Measurements from ENCODE around the gene FLNB.

DNA sequence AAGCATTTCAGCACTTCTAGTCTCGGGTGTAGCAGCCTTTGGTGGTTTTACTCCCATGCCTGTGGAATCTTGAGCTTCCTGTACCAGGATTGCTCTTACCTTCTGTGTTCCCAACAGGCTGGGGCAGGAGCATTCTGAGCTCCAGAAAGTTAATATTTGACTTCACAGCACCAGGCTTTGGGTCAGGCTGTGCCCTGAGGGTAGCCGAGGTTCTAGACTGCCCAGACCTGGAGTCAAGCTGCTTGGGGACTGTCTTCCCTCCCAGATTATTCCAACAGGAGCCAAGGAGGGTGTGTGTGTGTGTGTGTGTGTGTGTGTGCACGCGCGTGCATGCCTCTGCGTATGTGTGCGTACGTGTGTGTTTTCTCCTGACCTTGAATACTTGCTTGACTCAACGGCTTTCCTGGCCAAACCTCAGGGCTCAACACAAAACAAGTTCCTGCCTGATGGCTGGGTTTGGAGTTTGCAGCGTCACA, 94.8 kb downstream of the FLNB start:
- TF ChIP-seq, protein P1, sequence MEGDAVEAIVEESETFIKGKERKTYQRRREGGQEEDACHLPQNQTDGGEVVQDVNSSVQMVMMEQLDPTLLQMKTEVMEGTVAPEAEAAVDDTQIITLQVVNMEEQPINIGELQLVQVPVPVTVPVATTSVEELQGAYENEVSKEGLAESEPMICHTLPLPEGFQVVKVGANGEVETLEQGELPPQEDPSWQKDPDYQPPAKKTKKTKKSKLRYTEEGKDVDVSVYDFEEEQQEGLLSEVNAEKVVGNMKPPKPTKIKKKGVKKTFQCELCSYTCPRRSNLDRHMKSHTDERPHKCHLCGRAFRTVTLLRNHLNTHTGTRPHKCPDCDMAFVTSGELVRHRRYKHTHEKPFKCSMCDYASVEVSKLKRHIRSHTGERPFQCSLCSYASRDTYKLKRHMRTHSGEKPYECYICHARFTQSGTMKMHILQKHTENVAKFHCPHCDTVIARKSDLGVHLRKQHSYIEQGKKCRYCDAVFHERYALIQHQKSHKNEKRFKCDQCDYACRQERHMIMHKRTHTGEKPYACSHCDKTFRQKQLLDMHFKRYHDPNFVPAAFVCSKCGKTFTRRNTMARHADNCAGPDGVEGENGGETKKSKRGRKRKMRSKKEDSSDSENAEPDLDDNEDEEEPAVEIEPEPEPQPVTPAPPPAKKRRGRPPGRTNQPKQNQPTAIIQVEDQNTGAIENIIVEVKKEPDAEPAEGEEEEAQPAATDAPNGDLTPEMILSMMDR (IDR thresholded peaks at IDR 0.05) = no peak
- TF ChIP-seq POLR2A (IDR thresholded peaks at IDR 0.05) (no peak), POLR2AphosphoS5 (IDR thresholded peaks at IDR 0.05) (peak; percentile 31)
